GM08714 (cell line): Measurements from ENCODE around the gene SELENOM.
"Not testable (repeated sequence)": the region's sequence is repeated elsewhere in the genome, so short reads cannot be mapped to it uniquely, and the experiment has no call there.

Experiments used
- H3K4me3 ChIP-seq: fragments of 200-500 bp; sonication (Bioruptor generic); 2 replicates; pipeline ENCODE4 v1.5.1; 2014; ENCODE audit warnings: mild to moderate bottlenecking, low read length, inconsistent platforms
- ZNF274 ChIP-seq: IDR thresholded peaks from 2 replicates; pipeline ENCODE4 v1.6.1; 2012; ENCODE audit warnings: mild to moderate bottlenecking, low read depth, low read length

SELENOM gene

DNA sequence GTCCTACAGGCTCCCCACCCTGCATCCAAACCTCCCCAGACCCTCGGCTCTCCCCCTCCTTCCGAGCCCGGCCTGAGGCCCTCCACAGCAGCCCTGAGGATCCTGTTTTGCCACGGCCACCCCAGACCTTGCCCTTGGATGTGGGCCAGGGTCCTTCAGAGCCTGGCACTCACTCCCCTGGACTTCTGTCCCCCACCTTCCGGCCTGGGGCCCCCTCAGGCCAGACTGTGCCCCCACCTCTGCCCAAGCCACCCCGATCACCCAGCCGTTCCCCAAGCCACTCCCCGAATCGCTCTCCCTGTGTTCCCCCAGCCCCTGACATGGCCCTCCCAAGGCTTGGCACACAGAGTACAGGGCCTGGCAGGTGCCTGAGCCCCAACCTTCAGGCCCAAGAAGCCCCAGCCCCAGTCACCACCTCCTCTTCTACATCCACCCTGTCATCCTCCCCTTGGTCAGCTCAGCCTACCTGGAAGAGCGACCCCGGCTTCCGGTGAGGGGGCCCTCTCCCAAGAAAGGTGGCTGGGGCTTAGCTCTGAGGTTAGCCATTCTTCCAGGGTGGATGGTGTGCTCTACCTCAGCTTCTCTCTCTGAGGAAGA, 18.3 kb upstream of the SELENOM start:
- no peak for TF ChIP-seq ZNF274

GRCh38 chr22:31124811-31125465, 17.6 kb upstream of the SELENOM start:
- no peak overlapping the region for H3K4me3 ChIP-seq

More for the DNA sequence above, 18.3 kb upstream of the SELENOM start:
- H3K4me3 ChIP-seq = no peak overlapping the region

DNA sequence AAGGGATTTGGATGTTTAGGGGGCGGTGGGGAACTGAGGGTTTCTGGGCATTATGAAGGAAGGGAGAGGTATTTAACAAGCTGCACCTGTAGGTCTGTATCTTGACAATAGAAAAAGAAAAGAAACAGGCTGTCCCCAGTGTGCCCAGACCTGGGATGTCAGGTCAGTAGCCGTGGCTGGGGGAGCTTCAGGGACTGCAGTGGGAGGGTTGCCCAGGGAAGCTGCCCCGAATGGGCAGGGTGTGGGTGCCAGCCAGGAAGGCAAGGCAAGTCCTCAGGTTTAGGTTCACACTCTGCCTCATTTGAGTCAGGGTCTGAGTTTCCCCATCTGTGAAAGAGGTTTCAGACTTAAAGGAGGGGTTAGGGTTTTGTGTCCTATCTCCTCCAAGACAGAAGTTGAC, 16.9 kb upstream of the SELENOM start:
- TF ChIP-seq ZNF274 = no peak

More at GRCh38 chr22:31124811-31125465, 17.6 kb upstream of the SELENOM start:
- TF ChIP-seq ZNF274 = no peak

GRCh38 chr22:31123292-31123602, 15.9 kb upstream of the SELENOM start:
- no peak overlapping the region; the same call in 1 of the 2 replicates for H3K4me3 ChIP-seq
- TF ChIP-seq ZNF274 = no peak

More for the DNA sequence above, 16.9 kb upstream of the SELENOM start:
- H3K4me3 ChIP-seq = no peak overlapping the region

DNA sequence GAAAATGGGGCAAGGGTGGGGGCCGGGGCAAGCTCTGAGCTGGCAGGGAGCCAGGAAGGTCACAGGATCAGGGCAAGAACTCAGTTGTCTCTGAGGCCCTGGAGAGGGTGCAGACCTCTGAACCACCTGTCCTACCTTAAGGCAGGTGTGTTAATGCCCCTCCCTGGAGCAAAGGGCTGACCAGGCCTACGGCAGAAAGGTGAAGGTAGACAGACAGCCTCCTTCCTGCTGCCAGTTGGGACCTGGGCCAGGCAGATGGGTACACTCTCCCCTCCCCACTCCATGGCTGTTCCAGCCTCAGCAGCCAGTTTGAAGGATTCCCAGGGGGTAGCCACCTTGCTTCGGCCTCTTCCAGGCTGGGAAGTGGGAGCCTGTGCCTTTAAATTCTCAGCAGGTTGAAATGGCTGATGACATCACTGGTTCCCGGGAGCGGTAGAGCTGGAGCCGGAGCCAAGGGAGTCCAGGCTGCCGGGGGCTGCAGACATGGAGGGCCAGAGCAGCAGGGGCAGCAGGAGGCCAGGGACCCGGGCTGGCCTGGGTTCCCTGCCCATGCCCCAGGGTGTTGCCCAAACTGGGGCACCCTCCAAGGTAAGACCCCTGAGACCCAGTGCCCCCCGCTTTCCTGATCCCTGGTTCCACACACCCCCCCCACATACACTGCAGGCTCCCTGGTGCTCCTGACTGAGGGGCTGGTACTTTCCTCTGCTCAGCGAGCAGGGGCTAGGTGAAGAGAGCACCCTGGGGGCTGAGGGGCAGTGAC, 15.3 kb upstream of the SELENOM start, which contains the start of gene INPP5J:
Gene INPP5J, plus strand, starts transcription at position 435 of the 760 bp plus-strand sequence. Its CDS starts 49 bp downstream, at position 484.
- TF ChIP-seq ZNF274 = no peak
- H3K4me3 ChIP-seq = no peak within 1 kb of the TSS; the same call in 1 of the 2 replicates

GRCh38 chr22:31122196-31122531, 14.8 kb upstream of the SELENOM start:
- TF ChIP-seq ZNF274 = no peak
- no peak overlapping the region for H3K4me3 ChIP-seq

DNA sequence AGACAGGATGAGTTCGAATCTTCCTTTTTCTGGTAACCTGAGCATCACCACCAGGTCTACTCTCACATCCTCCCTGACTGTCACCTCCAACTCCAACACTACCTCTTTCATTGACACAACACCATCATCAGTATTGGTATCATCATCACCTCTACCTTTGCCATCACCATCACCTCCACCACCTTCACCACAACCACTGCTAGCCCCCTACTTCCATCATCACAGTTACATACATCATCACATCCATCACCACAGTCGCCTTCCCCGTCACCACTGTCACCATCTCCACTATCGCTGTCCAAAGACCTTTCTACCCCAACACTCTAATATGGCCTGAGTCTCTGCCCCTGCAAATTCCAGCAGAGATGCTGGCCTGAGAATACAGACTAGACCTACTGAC, 14.0 kb upstream of the SELENOM start:
- TF ChIP-seq ZNF274 = no peak
- H3K4me3 ChIP-seq = no peak overlapping the region

DNA sequence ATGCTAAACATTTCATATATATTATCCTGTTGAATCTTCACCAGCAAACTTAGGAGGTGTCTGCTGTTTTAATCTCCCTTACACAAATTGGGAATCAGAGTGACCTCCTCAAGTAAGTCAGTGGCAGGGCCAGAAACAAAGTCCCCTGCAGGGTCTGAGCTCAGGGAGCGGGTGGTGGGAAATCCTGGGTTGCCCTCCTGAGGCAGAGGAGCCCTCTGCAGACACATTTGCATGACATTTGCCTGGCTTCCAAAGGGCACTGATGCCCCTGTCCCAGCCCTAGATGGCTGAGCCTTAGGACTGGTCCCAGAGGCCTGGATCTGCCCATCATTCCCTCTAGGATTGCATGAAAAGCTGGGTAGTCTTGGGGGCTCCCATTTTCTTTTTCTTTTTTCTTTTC, 13.3 kb upstream of the SELENOM start:
- no peak for TF ChIP-seq ZNF274

GRCh38 chr22:31120230-31120629, 12.9 kb upstream of the SELENOM start:
- no peak for TF ChIP-seq ZNF274

More for the DNA sequence above, 13.3 kb upstream of the SELENOM start:
- H3K4me3 ChIP-seq = no peak overlapping the region

GRCh38 chr22:31119026-31119717, 11.8 kb upstream of the SELENOM start:
- H3K4me3 ChIP-seq = no peak overlapping the region
- TF ChIP-seq ZNF274 = no peak

More at GRCh38 chr22:31120230-31120629, 12.9 kb upstream of the SELENOM start:
- H3K4me3 ChIP-seq = no peak overlapping the region

DNA sequence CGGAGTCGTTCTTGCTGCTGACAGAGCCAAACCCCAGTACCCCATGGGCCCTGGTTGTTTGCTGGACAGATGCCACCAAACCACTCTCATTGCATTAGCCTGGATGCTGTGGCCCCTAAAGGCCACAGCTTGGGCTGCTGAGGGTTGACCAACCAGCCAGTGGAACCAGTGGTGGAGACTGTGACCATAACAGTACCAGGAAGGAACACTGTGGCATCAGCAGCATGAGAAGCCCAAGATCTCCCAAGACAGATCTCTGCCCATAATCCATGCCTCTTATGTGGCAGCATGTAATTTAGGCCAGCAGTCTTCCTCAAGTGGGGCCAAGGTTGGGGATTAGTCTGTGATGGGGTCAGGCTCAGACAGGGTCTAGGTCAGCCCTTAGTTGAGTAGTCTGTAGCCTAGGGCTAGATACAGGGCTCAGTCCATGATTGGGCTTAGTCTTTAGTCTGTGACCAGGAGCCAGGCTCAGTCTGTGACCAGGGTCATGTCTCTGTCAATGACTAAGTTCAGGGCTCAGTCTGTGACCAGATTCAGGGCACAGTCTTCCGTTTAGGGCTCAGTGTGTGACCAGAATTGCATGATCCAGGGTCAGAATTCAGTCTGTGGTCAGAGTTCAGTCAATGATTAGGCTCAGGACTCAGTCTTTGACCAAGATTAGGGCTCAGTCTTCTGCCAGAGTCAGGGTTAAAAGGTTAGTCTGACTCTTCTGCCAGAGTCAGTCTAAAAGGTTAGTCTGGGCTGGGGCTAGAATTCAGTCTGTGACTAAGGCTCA, 10.9 kb upstream of the SELENOM start:
- TF ChIP-seq ZNF274 = no peak
- H3K4me3 ChIP-seq = no peak overlapping the region

DNA sequence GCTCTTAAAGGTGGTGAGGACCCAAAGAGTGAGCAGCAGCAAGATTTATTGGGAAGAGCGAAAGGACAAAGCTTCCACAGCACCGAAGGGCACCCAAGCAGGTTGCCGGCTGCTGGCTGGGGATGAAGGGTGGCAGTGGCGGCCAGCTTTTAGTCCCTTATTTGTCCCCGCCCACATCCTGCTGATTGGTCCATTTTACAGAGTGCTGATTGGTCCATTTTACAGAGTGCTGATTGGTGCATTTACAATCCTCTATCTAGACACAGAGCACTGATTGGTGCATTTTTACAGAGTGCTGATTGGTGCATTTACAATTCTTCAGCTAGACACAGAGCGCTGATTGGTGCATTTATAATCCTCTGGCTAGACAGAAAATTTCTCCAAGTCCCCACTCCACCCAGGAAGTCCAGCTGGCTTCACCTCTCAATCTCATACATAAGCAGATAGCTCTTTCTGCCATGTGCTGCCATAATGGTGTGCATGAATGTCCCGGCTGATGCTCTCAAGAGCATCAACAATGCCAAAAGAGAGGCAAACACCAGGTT, 5.3 kb upstream of the SELENOM start:
- not testable (repeated sequence) for H3K4me3 ChIP-seq

DNA sequence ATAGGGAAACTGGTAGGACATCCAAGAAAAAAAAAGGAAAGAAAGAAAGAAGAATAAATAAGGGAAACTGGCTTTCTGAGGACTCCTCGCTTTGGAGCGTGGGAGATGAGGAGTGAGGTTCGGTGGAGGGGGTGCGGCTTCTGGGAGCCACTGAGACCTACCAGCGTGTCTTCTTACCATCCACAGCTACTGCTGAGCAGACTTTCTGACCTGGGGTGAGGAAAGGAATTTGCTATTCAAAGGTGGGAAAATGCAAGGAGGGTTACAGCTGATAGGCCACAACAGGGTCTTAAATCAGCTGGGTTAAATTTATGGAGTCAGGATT, 488 bp upstream of the SELENOM start:
- H3K4me3 ChIP-seq = peak overlapping the region; percentile 40; the same call in 1 of the 2 replicates
- TF ChIP-seq ZNF274 = no peak
